GM19043 (cell line): Measurements from ENCODE around the gene CCDC61.

ENCODE experiments used
- ATAC-seq: cut with Tn5 transposase; IDR thresholded peaks from one replicate; pipeline ENCODE4 v1.9.1; 2021; ENCODE audit warnings: low read depth; ENCODE audit not compliant: unreplicated experiment

Gene CCDC61

GRCh38 chr19:45972947-45973540 lies 22.2 kb upstream of the CCDC61 start:
- ATAC-seq = no peak

GRCh38 chr19:45973553-45974338 lies 21.5 kb upstream of the CCDC61 start, which contains the start of gene NOVA2:
NOVA2 (minus strand) TSS chr19:45973865; CDS start chr19:45973351, 514 bp downstream.
- no peak for ATAC-seq

- ATAC-seq = no peak
These were observed 19.8 kb upstream of the CCDC61 start for GRCh38 chr19:45975306-45976070.

GRCh38 chr19:45976178-45976577 lies 19.1 kb upstream of the CCDC61 start:
- no peak for ATAC-seq

GRCh38 chr19:45978156-45978555 lies 17.1 kb upstream of the CCDC61 start:
- no peak for ATAC-seq

- no peak for ATAC-seq
These were observed 13.9 kb upstream of the CCDC61 start for GRCh38 chr19:45981350-45981749.

- ATAC-seq = no peak
These were observed 9.9 kb upstream of the CCDC61 start for GRCh38 chr19:45985321-45985720.

GRCh38 chr19:45990113-45990728 lies 5.0 kb upstream of the CCDC61 start:
- no peak for ATAC-seq

- no peak for ATAC-seq
These were observed 740 bp upstream of the CCDC61 start for GRCh38 chr19:45994456-45994997.

GRCh38 chr19:45995715-45996385 lies 583 bp downstream of the CCDC61 start:
- no peak for ATAC-seq

- no peak for ATAC-seq
These were observed 1.7 kb downstream of the CCDC61 start for GRCh38 chr19:45996933-45997332.

GRCh38 chr19:45998834-45999233 lies 3.6 kb downstream of the CCDC61 start:
- no peak for ATAC-seq

- no peak for ATAC-seq
These were observed 4.4 kb downstream of the CCDC61 start for GRCh38 chr19:45999653-46000121.

GRCh38 chr19:46000491-46001246 lies 5.4 kb downstream of the CCDC61 start:
- ATAC-seq = no peak

GRCh38 chr19:46002678-46003275 lies 7.5 kb downstream of the CCDC61 start:
- no peak for ATAC-seq

GRCh38 chr19:46006411-46006810 lies 11.1 kb downstream of the CCDC61 start:
- no peak for ATAC-seq

GRCh38 chr19:46009530-46010510 lies 14.6 kb downstream of the CCDC61 start:
- no peak for ATAC-seq

- no peak for ATAC-seq
These were observed 19.3 kb downstream of the CCDC61 start for GRCh38 chr19:46014534-46014933.
